OCI-LY7 (cell line): ENCODE results near the gene MRFAP1.
"Not testable (repeated sequence)": the region's sequence is repeated elsewhere in the genome, so short reads cannot be mapped to it uniquely, and the experiment has no call there.

Experiments
- EZH2phosphoT487 ChIP-seq: fragments of 200-600 bp; sonication (generic); IDR thresholded peaks from 2 replicates; pipeline ENCODE4 v1.6.1; 2018; ENCODE audit warnings: low read depth, borderline replicate concordance, mild to moderate bottlenecking, mixed run types, antibody characterized with exemption, low read length, moderate library complexity, mixed read lengths
- TF ChIP-seq, protein P1 (sequence below): fragments of 200-600 bp; sonication (generic); conservative IDR thresholded peaks from 2 replicates; pipeline ENCODE4 v1.5.1; 2014; ENCODE audit warnings: mild to moderate bottlenecking, antibody characterized with exemption, low read length, moderate library complexity, mixed read lengths

DNA sequence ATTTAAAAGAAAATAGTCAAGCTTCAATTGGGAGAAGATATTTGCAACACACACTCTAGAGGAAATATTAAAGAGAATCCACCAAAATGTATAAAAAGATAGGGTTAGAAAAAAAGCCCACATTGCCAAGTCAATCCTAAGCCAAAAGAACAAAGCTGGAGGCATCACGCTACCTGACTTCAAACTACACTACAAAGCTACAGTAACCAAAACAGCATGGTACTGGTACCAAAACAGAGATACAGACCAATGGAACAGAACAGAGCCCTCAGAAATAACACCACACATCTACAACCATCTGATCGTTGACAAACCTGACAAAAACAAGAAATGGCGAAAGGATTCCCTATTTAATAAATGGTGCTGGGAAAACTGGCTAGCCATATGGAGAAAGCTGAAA lies 13.7 kb downstream of the MRFAP1 start:
- TF ChIP-seq, protein P1, sequence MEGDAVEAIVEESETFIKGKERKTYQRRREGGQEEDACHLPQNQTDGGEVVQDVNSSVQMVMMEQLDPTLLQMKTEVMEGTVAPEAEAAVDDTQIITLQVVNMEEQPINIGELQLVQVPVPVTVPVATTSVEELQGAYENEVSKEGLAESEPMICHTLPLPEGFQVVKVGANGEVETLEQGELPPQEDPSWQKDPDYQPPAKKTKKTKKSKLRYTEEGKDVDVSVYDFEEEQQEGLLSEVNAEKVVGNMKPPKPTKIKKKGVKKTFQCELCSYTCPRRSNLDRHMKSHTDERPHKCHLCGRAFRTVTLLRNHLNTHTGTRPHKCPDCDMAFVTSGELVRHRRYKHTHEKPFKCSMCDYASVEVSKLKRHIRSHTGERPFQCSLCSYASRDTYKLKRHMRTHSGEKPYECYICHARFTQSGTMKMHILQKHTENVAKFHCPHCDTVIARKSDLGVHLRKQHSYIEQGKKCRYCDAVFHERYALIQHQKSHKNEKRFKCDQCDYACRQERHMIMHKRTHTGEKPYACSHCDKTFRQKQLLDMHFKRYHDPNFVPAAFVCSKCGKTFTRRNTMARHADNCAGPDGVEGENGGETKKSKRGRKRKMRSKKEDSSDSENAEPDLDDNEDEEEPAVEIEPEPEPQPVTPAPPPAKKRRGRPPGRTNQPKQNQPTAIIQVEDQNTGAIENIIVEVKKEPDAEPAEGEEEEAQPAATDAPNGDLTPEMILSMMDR = not testable (repeated sequence)
- TF ChIP-seq EZH2phosphoT487 = not testable (repeated sequence)
